PC-3 (cell line): ENCODE results near the gene PRUNE2.

Source experiments
- EZH2 ChIP-seq: fragments of 300-600 bp; sonication (generic); IDR thresholded peaks from one replicate; pipeline ENCODE4 v1.6.1; 2017; ENCODE audit warnings: antibody characterized with exemption, mild to moderate bottlenecking, low read length; ENCODE audit not compliant: unreplicated experiment
- TF ChIP-seq, protein P1 (sequence below): fragments of 300-600 bp; sonication (generic); conservative IDR thresholded peaks from 2 replicates; pipeline ENCODE4 v1.5.1; 2017; ENCODE audit warnings: antibody characterized with exemption, low read depth, mild to moderate bottlenecking, low read length

DNA sequence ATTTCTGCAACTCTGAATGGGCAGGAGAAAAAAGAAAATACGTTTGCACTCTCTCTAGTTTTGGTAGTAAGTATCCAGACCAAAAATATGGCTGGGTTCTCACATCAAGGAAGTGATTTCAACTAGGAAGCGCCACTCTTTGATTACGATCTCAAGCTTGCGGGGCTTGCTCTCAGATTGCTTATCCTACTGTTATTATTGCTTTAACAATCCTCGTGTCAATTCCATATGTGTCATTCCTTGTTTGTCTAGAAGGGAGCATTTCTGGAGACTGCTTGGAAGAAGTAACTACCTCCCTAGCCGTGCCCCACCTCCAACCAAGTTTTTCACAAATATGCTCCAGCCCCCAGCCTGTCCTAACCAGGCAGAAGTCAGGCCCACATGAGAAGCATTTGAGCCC is 3.5 kb downstream of the PRUNE2 start:
- TF ChIP-seq, protein P1, sequence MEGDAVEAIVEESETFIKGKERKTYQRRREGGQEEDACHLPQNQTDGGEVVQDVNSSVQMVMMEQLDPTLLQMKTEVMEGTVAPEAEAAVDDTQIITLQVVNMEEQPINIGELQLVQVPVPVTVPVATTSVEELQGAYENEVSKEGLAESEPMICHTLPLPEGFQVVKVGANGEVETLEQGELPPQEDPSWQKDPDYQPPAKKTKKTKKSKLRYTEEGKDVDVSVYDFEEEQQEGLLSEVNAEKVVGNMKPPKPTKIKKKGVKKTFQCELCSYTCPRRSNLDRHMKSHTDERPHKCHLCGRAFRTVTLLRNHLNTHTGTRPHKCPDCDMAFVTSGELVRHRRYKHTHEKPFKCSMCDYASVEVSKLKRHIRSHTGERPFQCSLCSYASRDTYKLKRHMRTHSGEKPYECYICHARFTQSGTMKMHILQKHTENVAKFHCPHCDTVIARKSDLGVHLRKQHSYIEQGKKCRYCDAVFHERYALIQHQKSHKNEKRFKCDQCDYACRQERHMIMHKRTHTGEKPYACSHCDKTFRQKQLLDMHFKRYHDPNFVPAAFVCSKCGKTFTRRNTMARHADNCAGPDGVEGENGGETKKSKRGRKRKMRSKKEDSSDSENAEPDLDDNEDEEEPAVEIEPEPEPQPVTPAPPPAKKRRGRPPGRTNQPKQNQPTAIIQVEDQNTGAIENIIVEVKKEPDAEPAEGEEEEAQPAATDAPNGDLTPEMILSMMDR, result no peak
- TF ChIP-seq EZH2, result no peak
